GM12864 (cell line): ENCODE results near the gene LARGE1.

Experiments
- DNase-seq: peaks from one replicate; pipeline ENCODE4 v3.0.0-alpha.2; 2011; ENCODE audit warnings: low read depth
- H3K4me3 ChIP-seq: 2 replicates; pipeline ENCODE4 v1.5.1; 2011; ENCODE audit warnings: mild to moderate bottlenecking, low read depth, low read length, control low read depth
- CTCF ChIP-seq: IDR thresholded peaks from 2 replicates; pipeline ENCODE4 v1.5.1; 2011; ENCODE audit warnings: low read depth, mild to moderate bottlenecking, moderate library complexity, low read length, control low read depth, inconsistent platforms; ENCODE audit errors: missing control alignments

Gene LARGE1

GRCh38 chr22:33831207-33831606 lies 89.1 kb downstream of the LARGE1 start:
- no peak for DNase-seq
- H3K4me3 ChIP-seq, result no peak overlapping the region
- TF ChIP-seq CTCF, result no peak

GRCh38 chr22:33829546-33830280 lies 90.6 kb downstream of the LARGE1 start:
- no peak for TF ChIP-seq CTCF
- no peak for DNase-seq

GRCh38 chr22:33828302-33828701 lies 92.0 kb downstream of the LARGE1 start:
- no peak overlapping the region for H3K4me3 ChIP-seq
- no peak for TF ChIP-seq CTCF
- no peak for DNase-seq

More at GRCh38 chr22:33829546-33830280, 90.6 kb downstream of the LARGE1 start:
- H3K4me3 ChIP-seq, result no peak overlapping the region

GRCh38 chr22:33825761-33826160 lies 94.5 kb downstream of the LARGE1 start:
- no peak overlapping the region for H3K4me3 ChIP-seq
- no peak for DNase-seq
- no peak for TF ChIP-seq CTCF

GRCh38 chr22:33823552-33823951 lies 96.7 kb downstream of the LARGE1 start:
- DNase-seq, result no peak
- TF ChIP-seq CTCF, result no peak

GRCh38 chr22:33821290-33821689 lies 99.0 kb downstream of the LARGE1 start:
- DNase-seq, result no peak
- no peak overlapping the region for H3K4me3 ChIP-seq
- TF ChIP-seq CTCF, result no peak

More at GRCh38 chr22:33823552-33823951, 96.7 kb downstream of the LARGE1 start:
- no peak overlapping the region for H3K4me3 ChIP-seq

- no peak overlapping the region for H3K4me3 ChIP-seq
- no peak for TF ChIP-seq CTCF
- no peak for DNase-seq
Observed at GRCh38 chr22:33819743-33820142, 100.5 kb downstream of the LARGE1 start.
